Measurements from ENCODE around the gene ITIH1.
"Not testable (repeated sequence)": the region's sequence is repeated elsewhere in the genome, so short reads cannot be mapped to it uniquely, and the experiment has no call there.

The ITIH1 gene

GRCh38 chr3:52777127-52777958 lies at the start of gene ITIH1:
Gene ITIH1, plus strand, starts transcription at chr3:52777599. Its CDS starts 17 bp downstream, at chr3:52777616.
- TF ChIP-seq YY1 (IDR thresholded peaks at IDR 0.05; ENCODE audit: insufficient read depth, insufficient read length) (no peak), SUZ12 (IDR thresholded peaks at IDR 0.05; ENCODE audit: extremely low read depth, insufficient read depth, insufficient read length) (no peak), ZNF274 (IDR thresholded peaks at IDR 0.05; ENCODE audit: low read depth, low read length) (no peak)
- H3K4me3 ChIP-seq (ENCODE audit: insufficient read length, low read depth), result no peak within 1 kb of the TSS
- no peaks in the 10 kb centered on the region for H3K9me3 ChIP-seq (ENCODE audit: insufficient read depth, low read length)
- DNase-seq (ENCODE audit: low read depth, low spot score), result no peak
- H3K4me1 ChIP-seq (ENCODE audit: insufficient read depth, insufficient read length), result peaks cover 2% of the 10 kb centered on the region
- H3K9ac ChIP-seq (ENCODE audit: insufficient read length, low read depth), result no peak within 1 kb of the TSS
- H3K36me3 ChIP-seq (ENCODE audit: insufficient read depth, insufficient read length, low read length), result no peaks in the 10 kb centered on the region
- peaks cover 28% of the 10 kb centered on the region for H3K27me3 ChIP-seq (ENCODE audit: insufficient read depth, insufficient read length)

GRCh38 chr3:52728753-52729152 lies 48.6 kb upstream of the ITIH1 start:
- Histone ChIP-seq H3K9me3 (ENCODE audit: insufficient read depth, low read length) (peaks cover 23% of the 10 kb centered on the region), H3K36me3 (ENCODE audit: insufficient read depth, insufficient read length, low read length) (peaks cover 38% of the 10 kb centered on the region)
- not testable (repeated sequence) for H3K4me3 ChIP-seq (ENCODE audit: insufficient read length, low read depth); H3K4me1 ChIP-seq (ENCODE audit: insufficient read depth, insufficient read length); DNase-seq (ENCODE audit: low read depth, low spot score); H3K9ac ChIP-seq (ENCODE audit: insufficient read length, low read depth); H3K27me3 ChIP-seq (ENCODE audit: insufficient read depth, insufficient read length)

- TF ChIP-seq ZNF274 (IDR thresholded peaks at IDR 0.05; ENCODE audit: low read depth, low read length) (no peak), SUZ12 (IDR thresholded peaks at IDR 0.05; ENCODE audit: extremely low read depth, insufficient read depth, insufficient read length) (no peak), YY1 (IDR thresholded peaks at IDR 0.05; ENCODE audit: insufficient read depth, insufficient read length) (no peak)
- Histone ChIP-seq H3K4me1 (ENCODE audit: insufficient read depth, insufficient read length) (no peaks in the 10 kb centered on the region), H3K27me3 (ENCODE audit: insufficient read depth, insufficient read length) (no peaks in the 10 kb centered on the region), H3K4me3 (ENCODE audit: insufficient read length, low read depth) (no peak overlapping the region), H3K9ac (ENCODE audit: insufficient read length, low read depth) (no peak overlapping the region), H3K36me3 (ENCODE audit: insufficient read depth, insufficient read length, low read length) (peaks cover 51% of the 10 kb centered on the region), H3K9me3 (ENCODE audit: insufficient read depth, low read length) (peaks cover 37% of the 10 kb centered on the region)
- DNase-seq (ENCODE audit: low read depth, low spot score), result no peak
These were observed 46.7 kb upstream of the ITIH1 start for GRCh38 chr3:52730681-52731080.

GRCh38 chr3:52731590-52731989 lies 45.8 kb upstream of the ITIH1 start:
- peaks cover 60% of the 10 kb centered on the region for H3K36me3 ChIP-seq (ENCODE audit: insufficient read depth, insufficient read length, low read length)

GRCh38 chr3:52733256-52733891 lies 44.0 kb upstream of the ITIH1 start:
- TF ChIP-seq SUZ12 (IDR thresholded peaks at IDR 0.05; ENCODE audit: extremely low read depth, insufficient read depth, insufficient read length) (no peak), YY1 (IDR thresholded peaks at IDR 0.05; ENCODE audit: insufficient read depth, insufficient read length) (no peak), ZNF274 (IDR thresholded peaks at IDR 0.05; ENCODE audit: low read depth, low read length) (peak; percentile 54)
- Histone ChIP-seq H3K4me3 (ENCODE audit: insufficient read length, low read depth) (no peak overlapping the region), H3K9me3 (ENCODE audit: insufficient read depth, low read length) (peaks cover 38% of the 10 kb centered on the region), H3K9ac (ENCODE audit: insufficient read length, low read depth) (no peak overlapping the region), H3K36me3 (ENCODE audit: insufficient read depth, insufficient read length, low read length) (peaks cover 74% of the 10 kb centered on the region), H3K27me3 (ENCODE audit: insufficient read depth, insufficient read length) (no peaks in the 10 kb centered on the region), H3K4me1 (ENCODE audit: insufficient read depth, insufficient read length) (no peaks in the 10 kb centered on the region)
- DNase-seq (ENCODE audit: low read depth, low spot score), result no peak

More at GRCh38 chr3:52731590-52731989, 45.8 kb upstream of the ITIH1 start:
- no peak for TF ChIP-seq ZNF274 (IDR thresholded peaks at IDR 0.05; ENCODE audit: low read depth, low read length)
- TF ChIP-seq YY1 (IDR thresholded peaks at IDR 0.05; ENCODE audit: insufficient read depth, insufficient read length), result no peak
- no peak for TF ChIP-seq SUZ12 (IDR thresholded peaks at IDR 0.05; ENCODE audit: extremely low read depth, insufficient read depth, insufficient read length)
- H3K4me1 ChIP-seq (ENCODE audit: insufficient read depth, insufficient read length), result no peaks in the 10 kb centered on the region
- H3K9me3 ChIP-seq (ENCODE audit: insufficient read depth, low read length), result peaks cover 38% of the 10 kb centered on the region
- no peak for DNase-seq (ENCODE audit: low read depth, low spot score)
- H3K4me3 ChIP-seq (ENCODE audit: insufficient read length, low read depth), result no peak overlapping the region
- no peaks in the 10 kb centered on the region for H3K27me3 ChIP-seq (ENCODE audit: insufficient read depth, insufficient read length)
- no peak overlapping the region for H3K9ac ChIP-seq (ENCODE audit: insufficient read length, low read depth)

- Histone ChIP-seq H3K36me3 (ENCODE audit: insufficient read depth, insufficient read length, low read length) (peaks cover 88% of the 10 kb centered on the region), H3K4me3 (ENCODE audit: insufficient read length, low read depth) (no peak overlapping the region), H3K9ac (ENCODE audit: insufficient read length, low read depth) (no peak overlapping the region), H3K9me3 (ENCODE audit: insufficient read depth, low read length) (peaks cover 9% of the 10 kb centered on the region; the same call in 1 of the 2 replicates), H3K4me1 (ENCODE audit: insufficient read depth, insufficient read length) (no peaks in the 10 kb centered on the region), H3K27me3 (ENCODE audit: insufficient read depth, insufficient read length) (no peaks in the 10 kb centered on the region)
- no peak for DNase-seq (ENCODE audit: low read depth, low spot score)
- TF ChIP-seq SUZ12 (IDR thresholded peaks at IDR 0.05; ENCODE audit: extremely low read depth, insufficient read depth, insufficient read length), result no peak
- TF ChIP-seq YY1 (IDR thresholded peaks at IDR 0.05; ENCODE audit: insufficient read depth, insufficient read length), result no peak
- no peak for TF ChIP-seq ZNF274 (IDR thresholded peaks at IDR 0.05; ENCODE audit: low read depth, low read length)
These were observed 37.7 kb upstream of the ITIH1 start for GRCh38 chr3:52739730-52740129.

- no peak overlapping the region for H3K9ac ChIP-seq (ENCODE audit: insufficient read length, low read depth)
- DNase-seq (ENCODE audit: low read depth, low spot score), result peak; percentile 15
- H3K36me3 ChIP-seq (ENCODE audit: insufficient read depth, insufficient read length, low read length), result peaks cover 87% of the 10 kb centered on the region
- H3K9me3 ChIP-seq (ENCODE audit: insufficient read depth, low read length), result no peaks in the 10 kb centered on the region
- TF ChIP-seq ZNF274 (IDR thresholded peaks at IDR 0.05; ENCODE audit: low read depth, low read length) (no peak), SUZ12 (IDR thresholded peaks at IDR 0.05; ENCODE audit: extremely low read depth, insufficient read depth, insufficient read length) (no peak), YY1 (IDR thresholded peaks at IDR 0.05; ENCODE audit: insufficient read depth, insufficient read length) (no peak)
- H3K4me1 ChIP-seq (ENCODE audit: insufficient read depth, insufficient read length), result no peaks in the 10 kb centered on the region
- no peak overlapping the region for H3K4me3 ChIP-seq (ENCODE audit: insufficient read length, low read depth)
- H3K27me3 ChIP-seq (ENCODE audit: insufficient read depth, insufficient read length), result no peaks in the 10 kb centered on the region
These were observed 34.9 kb upstream of the ITIH1 start for GRCh38 chr3:52742418-52743041.
